Dermis blood vessel endothelial cell (primary cell): ENCODE results near the gene GATAD2A. TPM values are rescaled to one million over a fixed set of nuclear protein-coding genes. Genes with fewer than 3 reads are reported as not detected.
"Not testable (repeated sequence)": the region's sequence is repeated elsewhere in the genome, so short reads cannot be mapped to it uniquely, and the experiment has no call there.

Source experiments
- DNase-seq: peaks from one replicate; pipeline ENCODE4 v3.0.0; 2010
- total RNA-seq: library from RNA; depleted of rRNA; stranded (reverse); fragments of >200 nt; gene quantifications from 2 replicates; pipeline ENCODE4 v1.2.3, GENCODE V29; 2014

The GATAD2A gene
- total RNA-seq, 1 donor from 2014 or later = 47.0 TPM

DNA sequence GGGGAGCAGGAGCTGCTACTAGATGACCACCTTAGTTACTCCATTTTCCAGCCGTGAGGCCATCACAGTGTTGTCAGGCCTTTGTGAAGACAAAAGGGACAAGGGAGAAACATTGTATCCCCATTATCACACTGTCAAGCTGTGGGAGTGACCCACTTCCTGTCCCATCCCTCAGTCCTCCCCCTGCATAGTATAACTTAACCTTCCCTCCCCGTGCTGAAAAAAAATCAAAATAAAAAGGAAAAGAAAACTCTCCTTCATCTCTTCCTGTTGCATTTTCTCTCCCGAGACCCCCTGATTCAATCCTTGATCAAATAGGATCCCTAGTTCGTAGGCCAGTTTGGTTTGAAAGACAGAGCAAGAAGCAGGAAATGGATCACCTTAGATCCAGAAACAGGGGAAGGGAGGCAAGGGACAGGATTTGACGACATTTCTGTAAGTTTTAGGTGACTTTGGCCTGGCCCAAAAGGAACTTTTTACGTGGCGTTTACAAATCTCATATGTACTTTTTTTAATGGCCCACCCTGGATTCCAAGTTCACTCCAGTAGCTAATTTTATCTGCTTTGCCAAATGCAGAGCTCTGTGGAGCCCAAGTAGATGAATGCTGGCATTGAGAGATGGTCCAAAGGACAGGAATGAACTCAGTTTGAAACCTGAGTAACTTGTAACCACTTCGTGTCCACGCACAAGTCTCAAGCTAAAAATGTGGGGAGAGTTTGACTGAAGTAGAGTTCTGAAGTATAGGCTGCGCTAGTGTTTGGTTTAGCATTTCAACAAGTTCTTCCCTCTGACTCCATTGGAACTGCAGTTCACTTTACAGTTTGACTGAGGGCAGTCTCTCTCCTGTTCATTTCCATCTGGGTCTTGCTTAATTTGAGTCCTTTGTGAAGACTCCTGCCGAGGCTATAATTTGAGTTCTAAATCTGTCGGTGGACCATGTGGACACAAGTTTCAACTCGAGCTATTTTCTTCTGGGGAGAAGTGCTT, 16.6 kb upstream of the GATAD2A start:
- DNase-seq = no peak

DNA sequence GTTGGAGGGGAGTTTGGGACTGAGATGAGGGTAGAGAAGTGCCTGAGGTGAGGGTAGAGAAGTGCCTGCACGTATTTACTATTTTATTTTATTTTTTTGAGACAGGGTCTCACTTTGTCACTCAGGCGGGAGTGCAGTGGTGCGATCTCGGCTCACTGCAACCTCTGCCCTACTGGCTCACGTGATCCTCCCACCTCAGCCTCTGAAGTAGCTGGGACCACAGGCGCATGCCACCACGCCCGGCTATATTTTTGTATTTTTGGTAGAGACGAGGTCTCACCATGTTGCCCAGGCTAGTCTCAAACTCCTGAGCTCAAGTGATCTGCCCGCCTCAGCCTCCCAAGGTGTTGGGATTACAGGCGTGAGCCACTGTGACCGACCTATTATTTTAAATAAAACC, 15.8 kb upstream of the GATAD2A start:
- not testable (repeated sequence) for DNase-seq

DNA sequence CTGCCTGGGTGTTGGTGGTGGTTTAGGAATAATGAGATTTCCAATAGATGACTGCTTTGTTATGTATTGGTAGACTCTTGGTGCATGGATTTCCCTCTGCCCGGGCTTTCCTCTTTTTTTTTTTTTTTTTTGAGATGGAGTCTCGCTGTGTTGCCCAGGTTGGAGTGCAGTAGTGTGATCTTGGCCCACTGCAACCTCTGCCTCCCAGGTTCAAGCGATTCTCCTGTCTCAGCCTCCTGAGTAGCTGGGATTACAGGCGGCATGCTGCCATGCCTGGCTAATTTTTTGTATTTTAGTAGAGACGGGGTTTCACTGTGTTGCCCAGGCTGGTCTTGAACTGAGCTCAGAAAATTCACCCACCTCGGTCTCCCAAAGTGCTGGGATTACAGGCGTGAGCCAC, 11.1 kb upstream of the GATAD2A start:
- DNase-seq = not testable (repeated sequence)

DNA sequence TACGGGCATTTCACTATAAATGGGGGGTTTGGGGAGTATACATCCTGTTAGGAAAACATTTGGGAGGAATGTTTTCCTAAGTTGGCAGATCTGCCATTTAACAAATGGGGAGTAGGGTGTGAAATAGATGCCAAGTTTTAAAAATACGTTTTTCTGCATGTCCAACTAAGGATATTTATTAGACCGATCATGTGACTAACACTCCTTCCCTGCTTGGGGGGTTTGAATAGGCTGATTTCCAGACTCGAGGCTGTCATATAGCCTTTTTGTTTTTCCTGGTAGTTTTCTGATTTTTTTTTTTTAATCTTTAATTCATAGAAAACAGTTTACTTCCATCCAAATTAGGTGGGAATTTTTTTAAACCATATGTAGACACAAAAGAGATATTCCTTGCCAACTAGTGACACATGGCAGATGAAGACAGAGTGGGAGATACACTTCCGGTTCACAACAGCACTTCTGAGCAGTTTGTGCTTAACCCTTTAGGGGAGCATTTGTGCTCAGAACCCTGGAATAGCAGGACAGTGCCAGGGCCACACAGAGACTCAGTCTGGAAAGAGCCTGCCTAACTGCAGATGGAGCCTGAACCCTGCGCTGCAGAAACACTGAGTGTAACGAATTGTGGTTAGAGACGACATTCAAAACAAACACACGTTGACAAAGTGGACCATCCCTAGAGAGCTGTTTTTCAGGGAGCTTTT, 5.6 kb upstream of the GATAD2A start:
- peak; percentile 54 for DNase-seq

DNA sequence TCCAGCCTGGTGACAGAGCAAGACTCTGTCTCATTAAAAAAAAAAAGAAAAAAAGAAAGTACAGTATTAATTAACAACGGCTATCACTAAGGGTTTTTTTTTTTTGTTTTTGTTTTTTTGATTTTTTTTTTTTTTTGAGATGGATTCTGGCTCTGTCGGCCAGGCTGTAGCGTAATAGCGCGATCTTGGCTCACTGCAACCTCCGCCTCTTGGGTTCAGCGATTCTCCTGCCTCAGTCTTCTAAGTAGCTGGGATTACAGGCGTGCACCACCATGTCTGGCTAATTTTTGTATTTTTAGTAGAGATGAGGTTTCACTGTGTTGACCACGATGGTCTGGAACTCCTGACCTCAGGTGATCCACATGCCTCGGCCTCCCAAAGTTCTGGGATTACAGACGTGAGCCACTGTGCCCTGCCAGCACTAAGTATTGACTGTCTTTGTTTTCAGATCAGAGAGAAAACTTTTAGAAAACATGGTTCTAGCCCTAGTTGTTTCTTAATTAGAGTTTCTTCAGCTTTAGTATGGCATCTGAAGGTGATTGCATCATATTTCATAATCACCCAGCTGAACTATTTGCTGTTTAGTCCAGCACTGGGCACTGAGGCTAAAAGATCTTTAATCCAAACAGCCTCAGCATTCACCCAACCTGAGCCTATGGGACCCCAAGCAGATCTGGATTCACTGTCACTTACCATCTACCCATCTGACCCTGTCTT, 2.7 kb upstream of the GATAD2A start:
- DNase-seq = no peak

DNA sequence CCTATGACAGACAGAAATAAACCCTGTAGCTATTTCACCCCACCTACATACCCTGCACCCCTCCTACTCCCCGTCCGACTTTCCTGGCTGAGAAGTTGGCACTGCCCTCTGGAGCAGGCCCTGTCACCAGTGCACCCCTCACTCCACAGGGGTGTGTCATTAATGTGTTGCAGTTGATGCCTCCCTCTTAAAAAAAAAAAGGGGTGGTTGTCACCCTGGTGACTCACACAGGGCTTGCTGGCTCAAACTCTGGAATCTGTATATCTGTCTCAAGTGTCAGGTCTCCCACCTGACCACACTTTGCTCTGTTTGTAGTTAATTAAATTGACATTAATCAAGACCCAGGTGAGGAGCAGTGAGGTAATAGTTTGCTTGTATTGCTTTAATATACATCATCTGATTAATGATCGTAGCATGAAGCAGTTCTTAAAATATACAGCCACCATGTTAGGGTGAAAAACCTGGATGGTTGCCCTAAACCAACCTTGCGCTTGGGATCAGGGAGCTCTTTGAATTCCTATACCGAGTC, 2.0 kb upstream of the GATAD2A start:
- no peak for DNase-seq

DNA sequence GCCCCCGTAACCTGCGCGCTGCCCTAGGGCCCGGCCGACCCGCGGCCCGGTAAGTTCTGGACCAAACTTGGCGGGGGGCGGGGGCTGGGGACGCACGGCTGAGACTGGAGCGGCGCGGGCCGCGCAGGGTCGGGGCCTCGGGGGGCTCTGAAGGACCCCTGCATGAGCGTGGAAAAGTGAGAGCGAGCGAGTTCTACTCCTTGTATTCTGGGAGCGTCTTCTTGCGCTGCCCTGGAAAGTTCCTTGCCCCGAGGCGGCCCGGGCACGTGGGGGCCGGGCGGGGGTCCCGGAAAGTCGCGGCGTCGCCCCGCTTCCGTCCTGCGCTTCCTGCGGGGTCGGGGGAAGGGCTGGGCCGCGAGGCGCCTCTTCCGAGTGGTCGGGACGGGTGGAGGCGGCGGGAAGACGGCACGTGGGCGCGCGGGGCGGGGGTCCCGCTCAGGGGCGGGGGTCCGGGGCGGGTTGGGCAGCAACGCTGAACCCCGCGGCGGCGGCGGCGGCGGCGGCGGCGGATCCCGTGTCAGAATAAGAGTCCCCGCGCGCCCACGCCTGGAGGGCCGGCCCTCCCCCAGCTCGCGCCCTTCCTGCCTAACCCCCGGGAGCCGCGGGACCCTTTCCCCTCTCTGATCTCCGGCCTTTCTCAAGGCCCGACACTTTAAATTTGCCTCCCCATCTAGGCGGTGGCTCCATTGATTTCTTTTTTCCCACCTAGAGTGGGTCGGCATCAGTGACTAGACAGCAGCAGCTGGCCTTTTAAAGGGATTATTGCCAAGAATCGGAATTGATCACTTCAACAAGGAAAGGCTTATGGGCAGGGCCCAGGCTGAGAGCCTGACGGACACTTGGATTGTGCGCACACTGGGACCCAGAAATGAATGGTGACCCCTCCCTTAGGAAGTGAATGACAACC, 749 bp downstream of the GATAD2A start:
- DNase-seq = peak; percentile 57

DNA sequence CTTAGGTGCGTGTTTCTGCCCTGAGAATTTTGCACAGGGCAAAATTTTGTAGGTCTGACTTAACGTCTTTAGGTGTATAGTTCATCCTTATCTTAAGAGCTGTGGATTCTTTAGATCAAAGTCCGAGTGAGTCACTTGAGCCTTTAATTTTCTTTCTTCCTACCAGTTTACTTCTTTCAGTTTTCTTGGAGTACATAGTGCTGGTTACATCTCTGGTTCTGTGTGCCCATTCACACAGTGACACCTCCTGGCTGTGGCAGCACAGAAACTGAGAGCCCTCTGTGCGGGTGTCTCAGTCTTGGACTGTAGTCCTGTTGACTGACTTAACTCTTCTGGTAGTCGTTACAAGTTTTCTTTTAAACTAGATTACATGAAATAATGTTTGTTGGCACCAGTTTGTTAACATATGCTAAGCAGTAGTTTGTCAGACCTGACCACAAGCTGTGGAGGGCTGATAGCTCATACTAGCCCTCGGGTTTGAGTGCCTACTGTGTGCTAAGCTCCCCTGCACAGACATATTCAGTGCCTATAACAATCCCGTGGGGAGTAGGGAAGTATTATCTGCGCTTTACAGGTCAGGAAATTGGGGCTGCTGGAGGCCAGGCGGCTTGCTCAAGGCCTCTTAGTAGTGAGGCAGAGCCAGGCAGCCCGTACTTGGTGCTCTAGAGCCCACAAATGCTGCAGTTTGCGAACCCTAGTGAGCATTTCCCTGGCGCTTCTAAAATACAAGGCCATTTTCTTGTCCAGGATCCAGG, 1.6 kb downstream of the GATAD2A start:
- DNase-seq = peak; percentile 74

DNA sequence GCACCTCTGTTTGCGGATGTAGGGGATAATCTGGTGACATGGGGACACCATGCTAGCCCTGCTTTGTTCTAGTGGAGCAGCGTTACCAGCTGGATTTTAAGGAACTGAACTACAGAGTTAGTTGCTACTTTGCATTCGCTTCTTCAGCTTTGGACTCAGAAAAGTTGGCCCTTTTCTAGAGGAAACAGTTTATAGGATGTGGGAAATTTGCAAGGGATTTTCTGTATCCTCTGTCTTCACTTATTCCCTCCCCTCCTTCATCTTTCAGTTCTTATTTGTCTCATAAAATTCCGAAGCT, 2.1 kb downstream of the GATAD2A start:
- DNase-seq = no peak

DNA sequence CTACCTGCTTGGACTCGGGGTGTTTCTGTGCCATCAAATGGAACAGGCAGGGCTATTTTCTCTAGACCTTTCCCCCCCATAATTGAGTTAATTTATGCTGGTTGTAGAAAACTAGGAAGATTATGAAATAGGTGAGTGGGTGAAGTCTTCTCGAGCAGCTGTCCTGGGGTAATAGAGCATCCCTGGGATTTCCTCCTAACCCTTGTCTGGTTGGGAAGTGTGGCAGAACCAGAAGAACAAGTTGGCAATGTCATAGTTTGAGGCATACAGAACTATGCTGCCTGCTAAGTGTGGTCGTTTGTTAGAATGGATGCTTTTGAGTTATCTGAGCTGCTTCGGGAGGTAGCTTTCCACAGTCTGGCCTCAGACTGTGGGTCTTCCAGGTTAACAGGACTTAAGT, 3.7 kb downstream of the GATAD2A start:
- DNase-seq = no peak

DNA sequence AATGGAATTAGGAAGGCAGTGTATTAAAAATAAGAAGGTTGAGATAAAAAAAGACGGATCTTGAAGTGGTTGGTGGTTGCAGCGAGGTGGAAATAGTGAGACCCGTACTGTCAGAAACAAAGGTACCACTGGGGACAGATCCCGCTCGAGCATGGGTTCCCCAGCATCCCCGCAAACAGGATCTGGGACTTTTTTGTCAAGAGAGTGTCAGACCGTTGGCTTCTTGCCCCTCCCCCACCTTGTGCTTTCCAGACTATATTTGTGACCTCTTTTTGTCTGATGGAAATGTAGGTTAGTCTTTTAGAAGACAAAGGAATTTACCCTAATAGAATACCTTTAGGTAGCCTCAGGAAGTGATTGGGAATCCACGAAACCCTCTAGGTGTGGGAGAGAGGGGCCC, 4.2 kb downstream of the GATAD2A start:
- no peak for DNase-seq

DNA sequence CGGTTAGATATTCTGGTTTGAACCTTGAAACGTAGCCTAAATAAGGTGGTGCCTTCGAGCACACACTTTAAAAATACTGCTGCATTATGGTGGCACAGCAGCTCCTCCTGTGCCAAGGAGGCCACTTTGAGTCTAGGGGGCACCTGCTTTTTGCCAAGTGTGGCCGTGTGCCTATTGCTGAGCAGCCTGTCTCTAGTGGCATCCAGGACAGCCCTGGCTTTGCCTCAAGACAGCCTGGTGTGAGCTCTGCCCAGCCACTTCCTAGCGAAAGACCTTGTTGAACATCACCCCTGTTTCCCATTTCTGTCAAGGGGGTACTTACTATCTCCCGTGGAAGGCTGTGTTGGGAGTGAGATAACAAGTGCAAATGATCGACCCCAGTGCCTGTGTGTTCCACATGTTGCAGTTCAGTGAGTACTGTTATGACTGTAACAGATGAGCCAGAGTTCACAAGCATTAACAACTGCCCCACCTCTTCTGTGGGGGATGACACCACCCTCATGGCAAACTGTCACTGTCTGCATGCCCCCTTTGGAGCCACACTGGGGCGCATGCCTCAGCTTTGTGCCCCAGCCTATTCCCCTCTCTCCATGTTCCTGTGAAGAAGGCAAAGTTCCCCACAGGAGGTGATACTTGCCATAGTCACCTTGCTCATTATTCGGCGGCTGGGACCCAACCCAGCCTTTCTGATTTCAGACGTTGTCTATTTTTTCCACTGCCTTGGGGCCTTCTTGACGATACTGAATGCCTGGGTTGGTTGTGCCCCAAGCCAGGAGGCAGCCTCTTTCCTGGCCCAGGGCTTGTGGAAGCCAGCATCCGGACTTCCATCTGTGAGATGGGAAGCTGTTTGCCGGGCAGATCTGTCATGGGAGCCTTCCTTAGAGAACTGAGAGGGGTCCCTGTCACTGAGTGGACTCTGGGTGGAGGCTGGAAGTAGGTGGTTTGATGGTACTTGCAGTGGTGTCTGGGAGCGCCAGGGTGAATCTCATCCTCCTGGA, 5.4 kb downstream of the GATAD2A start:
- no peak for DNase-seq

DNA sequence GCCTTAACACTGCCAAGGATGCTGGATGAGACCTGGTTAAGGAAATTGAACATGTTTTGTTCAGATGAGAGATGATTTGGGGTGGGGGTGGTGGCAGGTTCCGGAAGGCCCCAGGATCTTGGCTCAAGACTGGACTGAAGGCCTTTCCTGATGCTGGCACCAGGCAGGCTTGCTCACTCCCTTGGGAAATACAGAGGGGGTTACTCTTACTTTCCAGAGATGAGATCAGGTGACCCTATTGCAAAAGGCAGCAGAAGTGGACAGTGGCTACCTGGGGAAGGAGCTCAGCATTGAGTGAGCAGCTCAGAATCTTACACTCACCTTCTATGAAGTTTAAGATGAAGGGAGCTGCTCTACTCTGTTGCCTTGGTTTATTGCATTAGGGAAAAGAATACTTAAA, 10.8 kb downstream of the GATAD2A start:
- no peak for DNase-seq

DNA sequence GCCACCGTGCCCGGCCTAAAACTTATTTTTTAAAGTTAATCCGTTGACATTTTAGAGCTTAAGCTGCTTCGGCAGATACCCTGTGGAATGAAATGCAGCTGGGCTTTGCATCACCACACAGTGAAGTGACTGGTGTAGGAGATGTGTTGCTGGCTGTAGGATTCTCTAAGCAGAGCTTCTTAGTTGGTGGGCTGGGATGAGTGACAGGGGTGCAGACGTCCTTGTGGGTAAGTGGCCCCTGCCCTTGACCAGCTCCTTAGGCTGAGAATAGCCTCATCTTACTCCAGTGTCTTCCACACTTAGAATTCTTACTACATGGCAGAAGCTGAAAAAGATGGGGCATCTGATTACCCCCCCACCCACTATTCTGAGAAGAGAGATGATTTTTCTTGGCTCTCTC, 11.6 kb downstream of the GATAD2A start:
- DNase-seq = no peak

DNA sequence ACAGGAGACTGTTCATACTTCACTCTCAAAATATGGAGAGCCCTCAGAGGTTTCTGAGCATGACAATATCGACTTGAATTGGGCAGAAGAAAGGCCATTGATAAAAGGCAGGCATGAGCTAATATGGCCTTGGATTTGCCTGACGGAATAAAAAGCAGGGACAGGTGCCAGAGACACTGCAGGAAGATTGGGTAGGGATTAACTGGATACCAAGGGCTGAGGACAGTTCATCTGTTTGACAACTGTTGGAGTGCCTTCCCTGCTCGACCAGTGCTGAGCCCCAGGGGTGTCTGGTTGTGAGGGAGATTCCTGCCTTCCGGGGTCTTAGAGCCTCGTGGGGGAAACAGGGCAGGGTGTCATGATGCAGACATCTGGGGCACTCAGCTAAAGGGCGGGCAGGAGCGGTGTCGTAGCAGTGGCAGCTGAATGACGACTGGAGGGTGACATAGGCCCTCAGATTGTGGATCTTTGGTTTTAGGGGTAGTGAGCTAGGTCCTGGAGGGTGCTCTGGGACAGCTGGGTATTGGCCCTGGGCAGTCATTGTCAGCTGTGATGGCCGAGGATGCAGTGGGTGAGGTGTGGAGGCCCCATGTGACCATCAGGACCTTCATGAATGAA, 12.3 kb downstream of the GATAD2A start:
- DNase-seq = no peak

DNA sequence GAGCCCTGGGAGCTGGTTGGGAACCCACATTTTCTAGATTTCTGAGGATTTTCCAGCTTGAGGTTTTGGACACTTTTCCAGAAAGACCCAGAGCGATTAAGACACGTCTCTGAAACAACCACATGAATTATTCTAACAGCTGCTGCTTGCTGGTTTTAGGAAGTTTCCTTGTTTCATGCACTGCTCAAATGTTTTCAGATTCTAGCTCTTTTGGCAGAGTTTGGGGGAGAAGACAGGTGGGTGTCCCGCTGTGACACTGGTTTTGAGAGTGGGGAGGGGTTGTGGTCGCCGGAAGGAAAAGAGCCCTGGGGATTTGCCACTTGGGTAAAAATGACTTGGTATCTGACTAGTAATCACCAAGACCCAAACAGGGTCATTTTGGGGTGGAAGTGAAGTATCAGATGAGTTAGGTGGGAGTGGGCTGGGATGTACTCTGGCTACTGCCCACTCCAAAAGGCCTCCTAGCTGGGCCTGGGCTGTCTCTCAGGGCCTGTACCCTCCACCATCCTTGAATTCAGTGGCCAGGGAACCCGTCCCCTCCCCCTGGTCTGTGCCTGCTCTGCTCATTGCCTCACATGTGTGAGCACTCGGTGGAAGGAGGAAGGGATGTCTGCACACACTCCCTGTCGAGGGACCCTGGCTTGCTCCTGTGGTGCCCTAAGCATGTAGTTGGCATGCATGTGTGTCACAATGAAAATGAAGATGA, 13.2 kb downstream of the GATAD2A start:
- no peak for DNase-seq

DNA sequence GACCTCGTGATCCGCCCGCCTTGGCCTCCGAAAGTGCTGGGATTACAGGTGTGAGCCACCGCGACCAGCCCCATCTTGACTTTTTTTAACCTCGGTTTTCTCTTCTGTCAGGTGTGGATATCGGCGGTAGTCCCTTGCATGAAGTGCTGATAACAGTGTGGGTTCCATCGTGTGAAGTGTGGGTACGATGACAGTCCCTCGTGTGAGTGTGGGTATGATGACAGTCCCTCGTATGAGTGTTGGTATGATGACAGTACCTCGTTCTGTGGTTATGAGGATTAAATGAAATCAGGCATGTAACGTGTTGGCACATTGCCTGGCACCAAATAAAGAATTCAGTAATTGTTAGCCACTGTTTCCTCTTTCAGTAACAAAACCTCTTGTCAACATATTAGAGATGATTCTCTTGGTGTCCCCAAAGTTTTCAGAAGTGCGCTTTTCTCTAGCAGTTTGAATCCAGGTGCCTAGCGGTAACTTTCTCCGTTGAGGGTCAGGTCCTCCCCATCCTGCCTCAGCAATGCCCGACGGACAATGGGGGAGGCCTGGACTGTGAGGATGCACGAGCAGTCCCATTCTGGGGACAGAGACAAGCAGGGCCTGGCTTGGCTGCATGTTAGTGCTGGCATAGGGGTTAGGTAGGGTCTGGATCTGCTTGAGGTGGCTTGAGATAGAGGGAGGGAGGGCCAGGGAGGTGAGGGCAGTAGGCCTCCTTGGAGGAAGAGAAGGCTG, 15.3 kb downstream of the GATAD2A start:
- no peak for DNase-seq

DNA sequence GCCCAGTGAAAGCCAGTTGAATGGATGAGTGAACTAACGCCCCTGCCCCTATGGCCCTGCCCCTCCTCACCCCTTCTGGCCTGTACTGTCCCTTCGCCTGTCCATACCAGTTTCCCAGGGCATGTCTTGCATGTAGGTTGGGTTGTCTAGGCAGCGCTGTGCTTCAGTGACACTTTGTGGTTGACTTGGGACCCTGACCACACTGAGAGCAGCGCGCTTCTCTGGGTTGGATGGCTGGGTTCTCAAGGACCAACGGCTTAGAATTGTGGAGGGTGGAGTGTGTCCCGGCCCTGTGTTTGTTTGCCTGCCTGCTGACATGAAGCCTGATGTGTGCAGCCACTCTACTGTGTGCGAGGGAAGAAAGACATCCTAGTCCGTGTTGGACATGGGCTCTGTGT, 15.8 kb downstream of the GATAD2A start:
- DNase-seq = no peak
